ENCODE results near the gene HDAC3. TPM values are rescaled to one million over a fixed set of nuclear protein-coding genes. Genes with fewer than 3 reads are reported as not detected.

HDAC3 gene
- polyA plus RNA-seq, 1 experiment: 78.3 TPM

DNA sequence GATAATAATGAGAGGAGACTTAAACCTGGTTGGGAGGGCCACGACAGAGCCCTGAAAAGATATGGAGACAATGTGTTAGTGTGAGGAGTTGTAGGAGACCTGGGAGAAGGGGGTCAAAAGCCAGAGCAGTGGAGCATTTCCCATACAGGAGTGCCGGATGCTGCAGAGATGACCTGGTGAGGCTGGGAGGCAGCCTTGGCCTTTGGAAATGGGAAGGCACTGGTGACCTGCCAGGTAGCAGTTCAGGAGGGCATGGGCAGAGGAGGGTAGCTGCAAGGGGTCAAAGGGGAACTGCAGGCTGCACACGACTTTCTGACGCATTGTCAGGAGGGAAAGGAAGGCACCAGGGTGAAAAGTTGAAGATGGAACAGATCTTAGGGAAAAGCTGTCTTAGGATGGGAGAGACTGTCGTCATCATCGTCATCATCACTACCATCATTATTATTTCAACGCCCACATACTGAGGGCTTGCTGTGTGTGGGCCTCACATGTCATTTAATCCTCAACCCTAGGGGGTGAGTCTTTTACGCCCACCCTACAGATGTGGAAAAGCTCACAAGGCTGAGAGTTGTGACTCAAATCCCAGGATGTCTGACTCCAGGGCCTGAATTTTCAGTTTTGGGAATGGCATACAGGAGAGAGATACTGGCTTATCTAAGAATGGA is 32.1 kb upstream of the HDAC3 start:
- no peak for DNase-seq (ENCODE audit: low read depth, low spot score)
- TF ChIP-seq, protein P1, sequence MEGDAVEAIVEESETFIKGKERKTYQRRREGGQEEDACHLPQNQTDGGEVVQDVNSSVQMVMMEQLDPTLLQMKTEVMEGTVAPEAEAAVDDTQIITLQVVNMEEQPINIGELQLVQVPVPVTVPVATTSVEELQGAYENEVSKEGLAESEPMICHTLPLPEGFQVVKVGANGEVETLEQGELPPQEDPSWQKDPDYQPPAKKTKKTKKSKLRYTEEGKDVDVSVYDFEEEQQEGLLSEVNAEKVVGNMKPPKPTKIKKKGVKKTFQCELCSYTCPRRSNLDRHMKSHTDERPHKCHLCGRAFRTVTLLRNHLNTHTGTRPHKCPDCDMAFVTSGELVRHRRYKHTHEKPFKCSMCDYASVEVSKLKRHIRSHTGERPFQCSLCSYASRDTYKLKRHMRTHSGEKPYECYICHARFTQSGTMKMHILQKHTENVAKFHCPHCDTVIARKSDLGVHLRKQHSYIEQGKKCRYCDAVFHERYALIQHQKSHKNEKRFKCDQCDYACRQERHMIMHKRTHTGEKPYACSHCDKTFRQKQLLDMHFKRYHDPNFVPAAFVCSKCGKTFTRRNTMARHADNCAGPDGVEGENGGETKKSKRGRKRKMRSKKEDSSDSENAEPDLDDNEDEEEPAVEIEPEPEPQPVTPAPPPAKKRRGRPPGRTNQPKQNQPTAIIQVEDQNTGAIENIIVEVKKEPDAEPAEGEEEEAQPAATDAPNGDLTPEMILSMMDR (IDR thresholded peaks at IDR 0.05; ENCODE audit: low read depth, low read length): no peak
- H3K27me3 ChIP-seq (ENCODE audit: control insufficient read depth, insufficient read depth, low read length): no peaks in the 10 kb centered on the region
- POLR2A ChIA-PET: no interaction called here
- no peak overlapping the region for H3K4me3 ChIP-seq (ENCODE audit: low read depth, low read length)
- CTCF ChIA-PET: interaction anchor here (0.9 to 1.5 kb wide), 4 partner anchors 23 to 210 kb away, joined by 3 to 11 read pairs (median 4); partner anchors contain the start of gene PCDH1
- peak overlapping the region; percentile 21 for H3K27ac ChIP-seq (ENCODE audit: low read depth, low read length)
- H3K9me3 ChIP-seq (ENCODE audit: control insufficient read depth, insufficient read depth, low read length): no peaks in the 10 kb centered on the region

DNA sequence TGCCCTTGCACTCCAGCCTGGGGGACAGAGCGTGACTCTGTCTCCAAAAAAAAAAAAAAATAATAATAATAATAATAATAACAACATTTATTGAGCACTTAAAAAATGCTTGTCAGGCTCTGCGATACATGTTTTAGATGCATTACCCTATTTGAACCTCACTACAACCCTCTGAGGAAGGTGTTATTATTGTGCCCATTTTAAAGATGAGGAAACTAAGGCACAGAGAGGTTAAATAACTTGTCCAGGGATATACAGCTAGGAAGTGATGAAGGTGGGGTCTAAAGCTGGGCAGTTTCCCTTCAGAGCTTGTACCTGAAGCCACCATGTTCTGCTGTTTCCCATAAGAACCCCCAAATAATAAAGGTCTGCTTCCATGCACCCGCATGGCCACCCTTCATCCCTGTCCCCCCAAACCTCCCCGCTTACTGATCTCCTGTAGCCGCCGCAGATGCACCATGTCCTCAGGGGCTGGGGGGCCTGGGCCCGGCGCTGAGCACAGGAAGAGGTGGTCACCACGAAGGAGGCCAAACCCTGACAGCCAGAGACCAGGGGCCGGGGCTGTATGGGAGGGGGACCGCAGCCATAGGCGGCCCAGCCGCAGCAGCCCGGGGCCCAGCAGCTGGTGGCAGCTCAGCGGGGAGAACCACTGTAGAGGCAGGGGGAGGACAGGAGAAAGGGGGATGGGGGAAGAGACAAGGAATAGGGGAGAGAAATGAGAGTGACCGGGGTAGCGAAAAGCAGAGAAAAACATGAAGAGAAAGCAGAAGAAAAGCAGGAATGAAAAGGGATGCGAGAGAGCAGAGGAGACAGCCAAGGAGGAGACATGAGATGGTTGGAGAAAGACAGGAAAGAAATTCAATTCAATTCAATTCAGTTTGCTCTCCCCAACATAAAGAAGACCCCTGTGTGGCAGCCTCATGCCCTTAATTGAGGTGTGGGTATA is 29.6 kb upstream of the HDAC3 start:
- Histone ChIP-seq H3K27ac (ENCODE audit: low read depth, low read length) (no peak overlapping the region), H3K4me3 (ENCODE audit: low read depth, low read length) (no peak overlapping the region), H3K9me3 (ENCODE audit: control insufficient read depth, insufficient read depth, low read length) (no peaks in the 10 kb centered on the region), H3K27me3 (ENCODE audit: control insufficient read depth, insufficient read depth, low read length) (no peaks in the 10 kb centered on the region)
- ChIA-PET CTCF (interaction anchor here (2.2 kb wide), 1 partner anchor 72 kb away, joined by 6 read pairs; no protein-coding TSS in a partner anchor), POLR2A (no interaction called here)
- TF ChIP-seq, protein P1 (IDR thresholded peaks at IDR 0.05; ENCODE audit: low read depth, low read length): no peak
- no peak for DNase-seq (ENCODE audit: low read depth, low spot score)

DNA sequence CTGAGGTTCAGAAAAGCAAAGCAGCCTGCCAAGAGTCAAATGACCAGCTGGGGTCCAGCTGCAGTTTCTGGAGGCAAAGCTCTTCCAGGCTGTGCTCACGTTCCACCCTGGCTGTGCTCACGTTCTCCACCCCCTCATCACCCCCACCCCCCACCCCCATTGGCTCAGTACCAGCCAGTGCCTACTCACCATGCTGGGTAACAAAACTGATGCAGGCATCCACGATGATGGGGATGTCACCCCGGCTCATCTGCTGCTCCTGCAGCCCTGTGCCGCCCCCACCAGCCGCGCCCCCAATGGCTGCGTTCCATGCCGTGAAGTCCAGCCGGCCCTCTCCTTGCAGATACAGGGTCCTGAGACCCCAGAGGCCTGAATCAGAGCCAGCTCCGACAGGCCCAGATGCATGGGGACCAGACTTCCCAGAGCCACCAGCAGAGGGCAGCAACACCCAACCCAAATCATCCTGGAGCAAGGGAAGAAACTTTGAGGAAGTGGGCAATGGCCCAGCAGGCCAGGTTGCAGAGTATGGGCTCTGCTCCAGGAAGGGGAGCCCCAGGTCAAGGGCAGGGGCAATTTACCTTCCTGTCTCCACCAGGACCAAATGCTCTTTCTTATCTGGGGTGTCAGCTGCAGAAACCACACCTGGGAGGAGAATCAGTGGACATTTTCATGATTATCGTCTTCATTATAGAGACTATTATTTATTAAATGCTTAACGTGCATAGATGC is 28.2 kb upstream of the HDAC3 start:
- Histone ChIP-seq H3K27me3 (ENCODE audit: control insufficient read depth, insufficient read depth, low read length) (no peaks in the 10 kb centered on the region), H3K9me3 (ENCODE audit: control insufficient read depth, insufficient read depth, low read length) (no peaks in the 10 kb centered on the region), H3K27ac (ENCODE audit: low read depth, low read length) (no peak overlapping the region), H3K4me3 (ENCODE audit: low read depth, low read length) (no peak overlapping the region)
- ChIA-PET CTCF (interaction anchor here (0.5 to 2.9 kb wide), 21 partner anchors 9 to 303 kb away, joined by 3 to 27 read pairs (median 5); partner anchors contain the start of genes FCHSD1 and PCDH1), POLR2A (no interaction called here)
- DNase-seq (ENCODE audit: low read depth, low spot score): no peak
- TF ChIP-seq, protein P1 (IDR thresholded peaks at IDR 0.05; ENCODE audit: low read depth, low read length): peak; percentile 93

DNA sequence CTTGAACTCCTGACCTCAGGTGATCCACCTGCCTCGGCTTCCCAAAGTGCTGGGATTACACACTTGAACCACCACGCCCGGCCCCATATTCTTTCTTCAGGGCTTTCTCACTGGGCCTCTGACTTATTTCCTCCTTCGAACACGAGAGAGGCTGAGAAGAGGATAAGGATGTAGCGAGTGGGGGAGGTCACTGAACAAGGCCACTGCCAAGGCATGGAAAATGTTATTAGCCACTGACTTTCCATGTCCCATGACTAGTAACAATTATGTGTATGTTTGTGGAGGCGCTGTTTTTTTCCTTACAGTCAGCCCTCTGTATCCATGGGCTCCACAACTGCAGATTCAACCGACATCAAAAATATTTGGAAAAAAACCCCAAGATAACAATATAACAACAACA is 26.9 kb upstream of the HDAC3 start:
- POLR2A ChIA-PET: no interaction called here
- no peak overlapping the region for H3K4me3 ChIP-seq (ENCODE audit: low read depth, low read length)
- H3K27ac ChIP-seq (ENCODE audit: low read depth, low read length): no peak overlapping the region
- no peaks in the 10 kb centered on the region for H3K27me3 ChIP-seq (ENCODE audit: control insufficient read depth, insufficient read depth, low read length)
- CTCF ChIA-PET: interaction anchor here (0.6 to 2.9 kb wide), 9 partner anchors 27 to 297 kb away, joined by 3 to 27 read pairs (median 6); partner anchors contain the start of genes HDAC3, PCDH1 and RELL2
- no peak for DNase-seq (ENCODE audit: low read depth, low spot score)
- peaks cover 7% of the 10 kb centered on the region; the same call in 1 of the 2 replicates for H3K9me3 ChIP-seq (ENCODE audit: control insufficient read depth, insufficient read depth, low read length)
- TF ChIP-seq, protein P1 (IDR thresholded peaks at IDR 0.05; ENCODE audit: low read depth, low read length): no peak
